Measurements from ENCODE around the gene RASAL1. TPM values are rescaled to one million over a fixed set of nuclear protein-coding genes. Genes with fewer than 3 reads are reported as not detected.

Gene RASAL1
- total and polyA plus RNA-seq, 7 donors: 0.89 TPM; not detected in 6

- Histone ChIP-seq H3K9me3 (no peaks in the 10 kb centered on the region), H3K27me3 (ENCODE audit: insufficient read depth in 3 of 3, low read length in 2 of 3) (peaks cover 0 to 51% (median 11%) of the 10 kb centered on the region in 3 donors), H3K4me1 (no peaks in the 10 kb centered on the region), H3K4me3 (no peak overlapping the region), H3K27ac (no peak overlapping the region), H3K36me3 (ENCODE audit: insufficient read depth in 1 of 2, low read depth in 1 of 2) (no peaks in the 10 kb centered on the region)
- ATAC-seq (no peak), DNase-seq (no peak)
- intact Hi-C loops (cut with DNase I): no loop called here
- TF ChIP-seq CTCF (IDR thresholded peaks at IDR 0.05): no peak
Observed at GRCh38 chr12:113089839-113090238, 45.7 kb downstream of the RASAL1 start.

GRCh38 chr12:113088971-113089756 is 46.4 kb downstream of the RASAL1 start:
- H3K36me3 ChIP-seq (ENCODE audit: insufficient read depth in 1 of 2, low read depth in 1 of 2): no peaks in the 10 kb centered on the region
- no peaks in the 10 kb centered on the region for H3K4me1 ChIP-seq
- ATAC-seq: no peak
- no peak overlapping the region for H3K4me3 ChIP-seq
- no peaks in the 10 kb centered on the region for H3K9me3 ChIP-seq
- intact Hi-C loops (cut with DNase I): no loop called here
- DNase-seq: no peak
- 75 to 77% (median 76%) methylated on average over 13 of the region's 13 CpGs for WGBS, 3 donors
- no peak for TF ChIP-seq CTCF (IDR thresholded peaks at IDR 0.05)
- H3K27me3 ChIP-seq (ENCODE audit: insufficient read depth in 3 of 3, low read length in 2 of 3): peaks cover 0 to 51% (median 11%) of the 10 kb centered on the region in 3 donors
- no peak overlapping the region for H3K27ac ChIP-seq

- 67 to 74% (median 68%) methylated on average over 3 of the region's 3 CpGs for WGBS, 3 donors
- Histone ChIP-seq H3K27me3 (ENCODE audit: insufficient read depth in 3 of 3, low read length in 2 of 3) (peaks cover 0 to 47% (median 10%) of the 10 kb centered on the region in 3 donors), H3K27ac (no peak overlapping the region), H3K9me3 (no peaks in the 10 kb centered on the region), H3K4me3 (no peak overlapping the region), H3K36me3 (ENCODE audit: insufficient read depth in 1 of 2, low read depth in 1 of 2) (no peaks in the 10 kb centered on the region), H3K4me1 (no peaks in the 10 kb centered on the region)
- ATAC-seq: no peak
- intact Hi-C loops (cut with DNase I): no loop called here
- DNase-seq: no peak
- no peak for TF ChIP-seq CTCF (IDR thresholded peaks at IDR 0.05)
Observed at GRCh38 chr12:113088037-113088436, 47.5 kb downstream of the RASAL1 start.

- no peaks in the 10 kb centered on the region for H3K36me3 ChIP-seq (ENCODE audit: insufficient read depth in 1 of 2, low read depth in 1 of 2)
- TF ChIP-seq CTCF (IDR thresholded peaks at IDR 0.05): no peak
- DNase-seq (no peak), ATAC-seq (no peak)
- 50 to 59% (median 55%) methylated on average over 5 of the region's 5 CpGs for WGBS, 3 donors
- no peak overlapping the region for H3K4me3 ChIP-seq
- no peaks in the 10 kb centered on the region for H3K9me3 ChIP-seq
- no peaks in the 10 kb centered on the region for H3K4me1 ChIP-seq
- H3K27ac ChIP-seq: no peak overlapping the region
- peaks cover 0 to 43% (median 7%) of the 10 kb centered on the region in 3 donors for H3K27me3 ChIP-seq (ENCODE audit: insufficient read depth in 3 of 3, low read length in 2 of 3)
- intact Hi-C loops (cut with DNase I): no loop called here
Observed at GRCh38 chr12:113087193-113087592, 48.4 kb downstream of the RASAL1 start.

Data from psoas muscle (tissue), 8 donors.